ENCODE measurements around the gene TMEM82.

The TMEM82 gene

GRCh38 chr1:15755646-15756040 lies 13.3 kb downstream of the TMEM82 start:
- TF ChIP-seq, protein P1, sequence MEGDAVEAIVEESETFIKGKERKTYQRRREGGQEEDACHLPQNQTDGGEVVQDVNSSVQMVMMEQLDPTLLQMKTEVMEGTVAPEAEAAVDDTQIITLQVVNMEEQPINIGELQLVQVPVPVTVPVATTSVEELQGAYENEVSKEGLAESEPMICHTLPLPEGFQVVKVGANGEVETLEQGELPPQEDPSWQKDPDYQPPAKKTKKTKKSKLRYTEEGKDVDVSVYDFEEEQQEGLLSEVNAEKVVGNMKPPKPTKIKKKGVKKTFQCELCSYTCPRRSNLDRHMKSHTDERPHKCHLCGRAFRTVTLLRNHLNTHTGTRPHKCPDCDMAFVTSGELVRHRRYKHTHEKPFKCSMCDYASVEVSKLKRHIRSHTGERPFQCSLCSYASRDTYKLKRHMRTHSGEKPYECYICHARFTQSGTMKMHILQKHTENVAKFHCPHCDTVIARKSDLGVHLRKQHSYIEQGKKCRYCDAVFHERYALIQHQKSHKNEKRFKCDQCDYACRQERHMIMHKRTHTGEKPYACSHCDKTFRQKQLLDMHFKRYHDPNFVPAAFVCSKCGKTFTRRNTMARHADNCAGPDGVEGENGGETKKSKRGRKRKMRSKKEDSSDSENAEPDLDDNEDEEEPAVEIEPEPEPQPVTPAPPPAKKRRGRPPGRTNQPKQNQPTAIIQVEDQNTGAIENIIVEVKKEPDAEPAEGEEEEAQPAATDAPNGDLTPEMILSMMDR (IDR thresholded peaks at IDR 0.05; ENCODE audit: low read depth, low read length, missing control alignments), result no peak
- DNase-seq (ENCODE audit: low read depth), result no peak
- no peak overlapping the region for H3K4me3 ChIP-seq (ENCODE audit: low read depth, low read length)

- DNase-seq (ENCODE audit: low read depth), result no peak
- no peak overlapping the region for H3K4me3 ChIP-seq (ENCODE audit: low read depth, low read length)
- TF ChIP-seq, protein P1 (IDR thresholded peaks at IDR 0.05; ENCODE audit: low read depth, low read length, missing control alignments), result no peak
These were observed 14.1 kb downstream of the TMEM82 start for GRCh38 chr1:15756143-15757015.

DNA sequence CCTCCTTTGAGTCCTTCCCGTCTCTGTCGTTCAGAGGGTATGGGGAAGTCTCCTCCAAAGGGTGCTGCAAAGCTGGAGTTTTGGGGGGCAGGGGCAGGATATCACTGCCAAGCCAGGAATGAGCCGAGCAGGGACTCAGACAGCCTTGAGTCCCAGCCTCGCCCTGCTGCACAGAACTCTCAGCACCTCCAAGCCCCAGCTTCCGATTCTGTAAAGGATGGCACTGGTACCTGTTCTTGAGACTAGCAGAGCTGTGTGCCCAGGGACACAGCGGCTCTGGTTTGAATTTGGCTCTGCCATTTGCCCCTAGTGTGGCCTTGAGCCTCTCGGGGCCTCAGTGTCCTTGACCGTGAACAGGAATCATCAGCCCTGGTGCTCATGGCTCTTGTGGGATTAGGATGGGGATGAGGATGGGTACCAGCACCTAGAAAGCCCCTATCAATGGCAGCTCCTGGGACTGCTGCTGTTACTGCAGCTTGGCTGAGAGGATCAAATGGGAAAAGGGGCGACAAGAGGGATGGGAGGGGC lies 14.8 kb downstream of the TMEM82 start:
- TF ChIP-seq, protein P1 (IDR thresholded peaks at IDR 0.05; ENCODE audit: low read depth, low read length, missing control alignments), result no peak
- DNase-seq (ENCODE audit: low read depth), result no peak
- H3K4me3 ChIP-seq (ENCODE audit: low read depth, low read length), result no peak overlapping the region

GRCh38 chr1:15757575-15758342 lies 15.5 kb downstream of the TMEM82 start:
- no peak for DNase-seq (ENCODE audit: low read depth)
- TF ChIP-seq, protein P1 (IDR thresholded peaks at IDR 0.05; ENCODE audit: low read depth, low read length, missing control alignments), result no peak
- H3K4me3 ChIP-seq (ENCODE audit: low read depth, low read length), result no peak overlapping the region

DNA sequence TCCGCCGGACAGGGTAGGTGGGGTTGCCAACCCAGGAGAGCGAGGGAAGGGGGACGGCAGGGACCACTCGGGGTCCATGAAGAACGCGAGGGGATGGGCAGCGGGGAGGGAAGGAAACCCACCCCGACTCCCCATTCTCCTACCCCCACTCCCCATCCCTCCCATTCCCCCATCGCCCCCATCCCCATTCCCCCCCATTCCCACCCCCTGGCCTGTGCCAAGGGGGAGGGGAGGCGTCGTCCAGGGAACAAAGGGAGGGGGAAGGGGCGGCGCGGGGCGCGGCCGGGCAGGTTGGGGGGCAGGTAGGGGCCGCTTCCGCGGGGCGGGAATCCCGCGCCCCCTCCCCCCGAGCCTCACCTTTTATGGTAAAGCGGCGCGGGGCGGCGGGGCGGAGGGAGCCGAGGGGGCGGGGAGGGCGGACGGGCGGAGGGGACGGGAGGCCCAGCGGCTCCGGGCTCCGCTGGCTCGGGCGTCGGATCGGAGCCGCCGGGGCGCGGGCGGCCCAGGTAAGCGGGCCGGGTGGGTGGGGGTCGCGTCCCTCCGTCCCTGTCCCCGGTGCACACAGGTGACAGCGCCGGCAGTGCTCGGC lies 16.1 kb downstream of the TMEM82 start, which contains the start of gene FBLIM1:
Gene FBLIM1 (plus strand): TSS at position 453 of the 589 bp plus-strand sequence. CDS start 6,189 bp downstream, outside the sequence.
- no peak within 1 kb of the TSS for H3K4me3 ChIP-seq (ENCODE audit: low read depth, low read length)
- DNase-seq (ENCODE audit: low read depth), result no peak
- TF ChIP-seq, protein P1 (IDR thresholded peaks at IDR 0.05; ENCODE audit: low read depth, low read length, missing control alignments), result no peak

DNA sequence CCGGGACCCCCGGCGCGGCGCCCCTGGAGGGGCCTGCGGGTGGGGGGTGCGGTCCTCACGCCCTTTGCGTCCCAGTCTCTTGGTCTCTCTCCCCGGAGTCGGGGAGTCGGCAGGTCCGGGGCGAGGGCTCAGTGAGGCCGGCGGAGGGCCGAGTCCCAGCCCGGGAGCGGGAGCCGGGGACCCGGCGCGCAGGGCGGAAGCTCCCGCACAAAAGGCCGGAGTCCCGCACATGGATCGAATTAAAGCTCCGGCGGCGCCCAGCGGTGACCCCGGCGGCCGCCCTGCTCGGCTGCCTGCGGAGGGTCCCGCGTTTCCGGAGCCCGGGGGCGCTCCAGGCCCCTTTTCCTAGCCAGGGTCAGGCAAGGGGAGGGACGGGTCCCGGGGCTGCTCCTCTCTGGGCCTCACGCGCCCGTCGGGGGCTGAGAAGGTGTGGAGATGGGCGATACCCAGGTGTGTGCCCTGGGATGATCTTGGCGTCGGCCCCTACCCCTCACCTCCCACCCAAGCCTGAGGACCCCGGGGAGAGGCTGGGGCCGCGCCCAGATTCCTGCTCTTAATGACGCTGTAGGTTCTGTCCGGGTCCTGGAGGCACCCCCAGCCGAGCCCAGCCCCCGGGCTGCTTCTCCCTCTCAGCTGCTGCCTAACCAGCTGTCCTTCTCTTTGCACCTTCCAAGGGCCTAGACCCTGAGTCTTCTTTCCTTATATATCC lies 16.8 kb downstream of the TMEM82 start:
- TF ChIP-seq, protein P1 (IDR thresholded peaks at IDR 0.05; ENCODE audit: low read depth, low read length, missing control alignments), result no peak
- no peak for DNase-seq (ENCODE audit: low read depth)
- no peak overlapping the region for H3K4me3 ChIP-seq (ENCODE audit: low read depth, low read length)

Measured in GM12864 (cell line).